AG09309 (cell line): ENCODE data around the gene XAGE1A.
"Not testable (repeated sequence)": the region's sequence is repeated elsewhere in the genome, so short reads cannot be mapped to it uniquely, and the experiment has no call there.

Experiments used
- DNase-seq: peaks from one replicate; pipeline ENCODE4 v3.0.0-alpha.2; 2010; ENCODE audit warnings: low read depth
- H3K4me3 ChIP-seq: 2 replicates; pipeline ENCODE4 v1.5.1; 2011; ENCODE audit warnings: mild to moderate bottlenecking, low read depth, low read length, moderate library complexity; ENCODE audit not compliant: control insufficient read depth
- TF ChIP-seq, protein P1 (sequence below): IDR thresholded peaks from 2 replicates; pipeline ENCODE4 v1.5.1; 2011; ENCODE audit warnings: mild to moderate bottlenecking, low read depth, low read length, inconsistent platforms; ENCODE audit not compliant: insufficient read depth, control insufficient read depth; ENCODE audit errors: missing control alignments

Gene XAGE1A

GRCh38 chrX:52495545-52496418 lies at the start of gene XAGE1A:
TSS of gene XAGE1A (plus strand) at chrX:52495808. CDS start at chrX:52497362, 1,554 bp downstream.
- H3K4me3 ChIP-seq, DNase-seq: not testable (repeated sequence)

- H3K4me3 ChIP-seq, DNase-seq: not testable (repeated sequence)
Observed at GRCh38 chrX:52452031-52452430, 43.6 kb upstream of the XAGE1A start.

GRCh38 chrX:52471301-52471700 lies 24.3 kb upstream of the XAGE1A start:
- H3K4me3 ChIP-seq: not testable (repeated sequence)

GRCh38 chrX:52496419-52496772 lies 788 bp downstream of the XAGE1A start:
- not testable (repeated sequence) for DNase-seq, H3K4me3 ChIP-seq

More at GRCh38 chrX:52471301-52471700, 24.3 kb upstream of the XAGE1A start:
- DNase-seq: not testable (repeated sequence)

DNA sequence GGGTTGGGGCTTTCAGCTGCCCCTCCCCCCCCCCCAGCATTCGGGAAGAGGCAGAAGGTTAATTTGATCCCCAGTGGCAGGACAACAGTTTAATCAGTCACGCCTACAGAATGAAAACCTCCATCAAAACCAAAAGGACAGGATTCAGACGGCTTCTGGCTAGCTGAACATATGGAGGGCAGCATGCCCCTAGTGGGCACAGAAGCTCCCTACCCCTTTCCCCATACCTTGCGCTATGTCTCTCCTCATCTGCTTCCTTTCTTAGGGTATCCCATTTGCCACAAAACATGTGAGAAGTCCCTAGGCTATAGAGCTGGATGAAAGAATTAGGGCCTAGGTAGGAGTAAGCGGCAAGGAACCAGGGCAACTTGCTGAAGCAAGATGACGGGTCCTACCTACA lies 5.8 kb downstream of the XAGE1A start:
- H3K4me3 ChIP-seq, DNase-seq: not testable (repeated sequence)

DNA sequence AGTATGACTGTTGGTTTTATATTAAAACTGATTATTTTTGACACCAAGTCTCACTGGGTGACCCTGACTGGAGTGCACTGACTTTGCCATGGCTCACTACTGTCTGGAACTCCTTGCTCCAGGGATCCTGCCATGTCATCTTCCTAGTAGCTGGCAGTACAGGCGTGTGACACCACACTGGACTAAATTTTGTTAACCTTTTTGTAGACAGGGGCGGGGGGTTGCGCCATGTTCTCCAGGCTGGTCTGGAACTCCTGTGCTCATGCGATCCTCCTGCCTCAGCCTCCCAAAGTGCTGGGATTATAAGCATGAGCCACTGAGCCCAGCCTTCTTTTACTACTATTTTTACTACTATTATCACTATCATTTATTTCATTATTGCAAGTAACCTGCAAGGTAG lies 8.9 kb downstream of the XAGE1A start:
- no peak for DNase-seq
- TF ChIP-seq, protein P1, sequence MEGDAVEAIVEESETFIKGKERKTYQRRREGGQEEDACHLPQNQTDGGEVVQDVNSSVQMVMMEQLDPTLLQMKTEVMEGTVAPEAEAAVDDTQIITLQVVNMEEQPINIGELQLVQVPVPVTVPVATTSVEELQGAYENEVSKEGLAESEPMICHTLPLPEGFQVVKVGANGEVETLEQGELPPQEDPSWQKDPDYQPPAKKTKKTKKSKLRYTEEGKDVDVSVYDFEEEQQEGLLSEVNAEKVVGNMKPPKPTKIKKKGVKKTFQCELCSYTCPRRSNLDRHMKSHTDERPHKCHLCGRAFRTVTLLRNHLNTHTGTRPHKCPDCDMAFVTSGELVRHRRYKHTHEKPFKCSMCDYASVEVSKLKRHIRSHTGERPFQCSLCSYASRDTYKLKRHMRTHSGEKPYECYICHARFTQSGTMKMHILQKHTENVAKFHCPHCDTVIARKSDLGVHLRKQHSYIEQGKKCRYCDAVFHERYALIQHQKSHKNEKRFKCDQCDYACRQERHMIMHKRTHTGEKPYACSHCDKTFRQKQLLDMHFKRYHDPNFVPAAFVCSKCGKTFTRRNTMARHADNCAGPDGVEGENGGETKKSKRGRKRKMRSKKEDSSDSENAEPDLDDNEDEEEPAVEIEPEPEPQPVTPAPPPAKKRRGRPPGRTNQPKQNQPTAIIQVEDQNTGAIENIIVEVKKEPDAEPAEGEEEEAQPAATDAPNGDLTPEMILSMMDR: no peak
- no peak overlapping the region for H3K4me3 ChIP-seq

DNA sequence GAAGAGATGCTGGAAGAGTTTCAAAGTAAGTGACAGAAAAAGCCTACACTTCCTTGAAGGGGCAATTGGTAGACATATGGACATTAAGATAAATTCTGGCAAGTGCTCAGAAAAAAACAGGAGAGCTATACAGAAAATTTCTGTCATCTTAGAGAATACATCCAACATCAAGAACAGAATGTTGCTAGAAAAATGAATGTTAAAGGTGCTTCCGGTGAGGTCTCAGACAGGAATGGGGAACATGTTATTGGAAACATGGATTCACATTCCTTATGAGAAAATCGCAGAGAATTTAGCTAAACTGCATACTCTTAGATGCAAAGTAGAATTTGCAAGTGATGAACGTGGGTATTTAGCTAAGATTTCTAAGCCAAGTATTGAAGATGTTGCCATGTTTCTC lies 11.7 kb downstream of the XAGE1A start:
- H3K4me3 ChIP-seq: no peak overlapping the region
- DNase-seq: no peak
- TF ChIP-seq, protein P1: no peak

DNA sequence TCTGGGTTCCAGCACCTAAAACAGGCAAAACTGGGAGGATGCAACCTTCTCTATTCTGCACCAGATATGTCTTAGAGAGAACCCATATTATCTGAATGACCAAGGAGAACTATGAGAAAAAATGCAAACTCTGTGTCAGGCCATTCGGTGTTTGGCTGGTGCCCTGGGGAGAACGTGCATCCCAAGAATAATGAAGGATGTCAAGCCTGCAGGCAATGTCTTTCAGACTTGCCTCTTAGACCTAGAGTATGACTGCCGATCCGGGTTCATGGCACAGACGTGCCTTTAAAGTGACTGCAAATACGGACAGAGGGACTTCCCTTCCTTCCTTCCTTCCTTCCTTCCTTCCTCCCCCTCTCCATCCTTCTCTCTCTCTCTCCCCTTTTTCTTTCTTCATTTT lies 14.3 kb downstream of the XAGE1A start:
- DNase-seq: no peak
- H3K4me3 ChIP-seq: no peak overlapping the region
- TF ChIP-seq, protein P1: no peak

DNA sequence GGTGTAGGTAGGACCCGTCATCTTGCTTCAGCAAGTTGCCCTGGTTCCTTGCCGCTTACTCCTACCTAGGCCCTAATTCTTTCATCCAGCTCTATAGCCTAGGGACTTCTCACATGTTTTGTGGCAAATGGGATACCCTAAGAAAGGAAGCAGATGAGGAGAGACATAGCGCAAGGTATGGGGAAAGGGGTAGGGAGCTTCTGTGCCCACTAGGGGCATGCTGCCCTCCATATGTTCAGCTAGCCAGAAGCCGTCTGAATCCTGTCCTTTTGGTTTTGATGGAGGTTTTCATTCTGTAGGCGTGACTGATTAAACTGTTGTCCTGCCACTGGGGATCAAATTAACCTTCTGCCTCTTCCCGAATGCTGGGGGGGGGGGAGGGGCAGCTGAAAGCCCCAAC lies 15.5 kb downstream of the XAGE1A start:
- not testable (repeated sequence) for DNase-seq, H3K4me3 ChIP-seq

DNA sequence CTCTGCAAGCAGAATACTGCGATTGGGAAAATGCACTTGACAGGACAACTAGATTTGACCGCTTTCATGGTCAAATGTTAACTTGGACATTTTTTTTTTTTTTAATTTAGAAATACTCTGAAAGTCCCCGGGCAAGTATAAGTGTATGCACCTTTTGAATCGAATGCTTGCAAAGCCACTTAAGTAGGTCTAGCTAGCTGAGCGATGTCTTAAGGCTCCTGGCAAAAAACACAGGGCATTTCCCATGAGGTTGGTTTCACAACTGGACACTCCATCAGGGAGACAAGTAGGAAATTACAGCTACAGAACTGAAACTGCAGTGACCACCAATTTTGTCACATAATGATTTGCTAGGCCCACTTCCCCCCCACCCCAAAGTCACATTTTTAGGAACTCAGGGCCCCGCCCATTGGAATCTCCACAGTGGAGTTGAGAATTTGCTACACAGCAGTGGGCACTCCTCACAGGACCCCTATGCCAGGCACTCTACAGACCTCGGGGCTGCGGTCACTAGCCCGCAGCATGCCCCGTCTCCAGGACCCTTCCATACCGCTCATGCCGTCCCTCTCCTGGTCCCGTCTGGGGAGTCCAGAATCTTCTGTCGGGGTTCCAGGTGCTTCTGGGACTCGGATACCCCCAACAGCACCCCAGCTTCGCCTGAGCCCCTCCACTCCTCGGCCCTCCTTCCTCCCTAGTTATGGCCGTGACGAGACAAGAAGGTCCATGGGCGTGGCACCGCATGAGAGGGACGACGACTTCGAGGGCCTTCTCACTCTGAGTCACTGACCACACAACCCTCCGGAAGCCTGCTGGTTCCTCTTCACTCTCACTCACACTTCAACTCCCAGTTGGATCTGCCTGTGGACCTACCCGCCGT lies 20.7 kb downstream of the XAGE1A start:
- not testable (repeated sequence) for DNase-seq, H3K4me3 ChIP-seq

- H3K4me3 ChIP-seq, DNase-seq: not testable (repeated sequence)
Observed at GRCh38 chrX:52516987-52517325, 21.3 kb downstream of the XAGE1A start, which contains the start of gene XAGE1B. TSS of gene XAGE1B (minus strand) at chrX:52517063. CDS start at chrX:52515527, 1,536 bp downstream.

DNA sequence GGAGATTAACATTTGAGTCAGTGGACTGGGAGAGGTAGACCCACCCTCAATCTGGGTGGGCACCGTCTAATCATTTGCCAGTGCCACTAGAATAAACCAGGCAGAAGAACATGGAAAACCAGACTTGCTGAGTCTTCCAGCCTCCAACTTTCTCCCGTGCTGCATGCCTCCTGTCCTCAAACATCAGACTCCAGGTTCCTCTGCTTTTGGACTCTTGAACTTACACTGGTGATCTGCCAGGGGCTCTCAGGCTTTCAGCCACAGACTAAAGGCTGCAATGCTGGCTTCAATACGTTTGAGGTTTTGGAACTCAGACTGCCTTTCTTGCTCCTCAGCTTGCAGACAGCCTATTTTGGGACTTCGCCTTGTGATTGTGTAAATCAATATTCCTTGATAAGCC lies 45.4 kb downstream of the XAGE1A start:
- not testable (repeated sequence) for H3K4me3 ChIP-seq, DNase-seq
